ENCODE results near the gene CHST5.

DNA sequence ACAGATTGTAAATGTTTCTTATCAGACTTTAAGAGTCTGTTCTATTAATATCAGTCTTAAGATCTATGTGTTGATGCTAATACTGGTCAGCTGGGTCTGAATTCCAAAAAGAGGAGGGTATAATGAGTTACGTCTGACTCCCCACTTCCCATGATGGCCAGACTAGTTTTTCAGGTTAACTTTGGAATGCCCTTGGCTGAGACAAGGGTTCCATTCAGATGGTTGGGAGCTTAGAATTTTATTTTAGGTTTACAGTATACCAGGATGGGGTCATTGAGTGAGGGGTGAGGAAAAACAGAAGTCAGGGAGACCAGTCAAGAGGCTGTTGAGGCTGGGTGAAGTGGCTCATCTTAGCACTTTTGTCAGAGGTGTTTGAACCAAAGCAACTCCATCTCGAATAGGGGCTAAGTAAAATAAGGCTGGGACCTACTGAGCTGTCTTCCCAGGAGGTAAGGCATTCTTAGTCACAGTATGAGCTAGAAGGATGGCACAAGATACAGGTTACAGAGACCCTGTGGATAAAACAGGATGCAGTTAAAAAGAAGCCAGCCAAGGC lies 23.0 kb upstream of the CHST5 start:
- TF ChIP-seq POLR2AphosphoS5 (IDR thresholded peaks at IDR 0.05; ENCODE audit: low read depth, low read length) (no peak), SPI1 (IDR thresholded peaks at IDR 0.05; ENCODE audit: low read depth, low read length) (no peak), POLR2A (IDR thresholded peaks at IDR 0.05; ENCODE audit: low read depth, low read length) (no peak), TAF1 (IDR thresholded peaks at IDR 0.05; ENCODE audit: low read depth, low read length) (no peak), PAX5 (IDR thresholded peaks at IDR 0.05; ENCODE audit: insufficient read depth, low read length, severe bottlenecking) (no peak)
